Measurements from ENCODE around the gene NUP98.

The NUP98 gene

GRCh38 chr11:3737386-3737933 is 59.9 kb downstream of the NUP98 start:
- no peak for TF ChIP-seq CTCF (IDR thresholded peaks at IDR 0.05)
- H3K4me3 ChIP-seq: no peak overlapping the region
- no peak overlapping the region for H3K27ac ChIP-seq
- no peak for DNase-seq (ENCODE audit: low spot score)

- DNase-seq (ENCODE audit: low spot score): no peak
- Histone ChIP-seq H3K27ac (no peak overlapping the region), H3K4me3 (no peak overlapping the region)
- no peak for TF ChIP-seq CTCF (IDR thresholded peaks at IDR 0.05)
These were observed 60.5 kb downstream of the NUP98 start for GRCh38 chr11:3736816-3737215.

- no peak for TF ChIP-seq CTCF (IDR thresholded peaks at IDR 0.05)
- Histone ChIP-seq H3K4me3 (no peak overlapping the region), H3K27ac (no peak overlapping the region)
- no peak for DNase-seq (ENCODE audit: low spot score)
These were observed 61.5 kb downstream of the NUP98 start for GRCh38 chr11:3735827-3736226.

GRCh38 chr11:3732671-3733436 is 64.5 kb downstream of the NUP98 start:
- no peak overlapping the region for H3K27ac ChIP-seq
- DNase-seq (ENCODE audit: low spot score): no peak
- H3K4me3 ChIP-seq: no peak overlapping the region
- no peak for TF ChIP-seq CTCF (IDR thresholded peaks at IDR 0.05)

- no peak overlapping the region for H3K4me3 ChIP-seq
- H3K27ac ChIP-seq: no peak overlapping the region
- TF ChIP-seq CTCF (IDR thresholded peaks at IDR 0.05): no peak
- DNase-seq (ENCODE audit: low spot score): no peak
These were observed 74.2 kb downstream of the NUP98 start for GRCh38 chr11:3723014-3723708.

GRCh38 chr11:3722100-3722499 is 75.3 kb downstream of the NUP98 start:
- TF ChIP-seq CTCF (IDR thresholded peaks at IDR 0.05): no peak
- no peak for DNase-seq (ENCODE audit: low spot score)
- no peak overlapping the region for H3K4me3 ChIP-seq
- H3K27ac ChIP-seq: no peak overlapping the region
